HG02840 (cell line): ENCODE data around the gene CLOCK.
"Not testable (repeated sequence)": the region's sequence is repeated elsewhere in the genome, so short reads cannot be mapped to it uniquely, and the experiment has no call there.

Source experiments
- ATAC-seq: cut with Tn5 transposase; IDR thresholded peaks from one replicate; pipeline ENCODE4 v1.9.1; 2021; ENCODE audit warnings: mild to moderate bottlenecking, moderate library complexity, moderate number of reproducible peaks; ENCODE audit not compliant: unreplicated experiment, low FRiP score

CLOCK gene

GRCh38 chr4:55546756-55547465 is at the start of gene CLOCK:
Gene CLOCK, minus strand, starts transcription at chr4:55546909. Its CDS starts 64,124 bp downstream, at chr4:55482785.
- peak; percentile 74 for ATAC-seq

- ATAC-seq, result no peak
Measured at GRCh38 chr4:55592014-55592413, 45.3 kb upstream of the CLOCK start, which contains the start of gene PDCL2. Gene PDCL2, minus strand, starts transcription at chr4:55592245. Its CDS starts 136 bp downstream, at chr4:55592109.

- ATAC-seq, result no peak
Measured at GRCh38 chr4:55588160-55588559, 41.5 kb upstream of the CLOCK start.

GRCh38 chr4:55582773-55583172 is 36.1 kb upstream of the CLOCK start:
- ATAC-seq, result not testable (repeated sequence)

- ATAC-seq, result no peak
Measured at GRCh38 chr4:55578341-55579010, 31.8 kb upstream of the CLOCK start.

- no peak for ATAC-seq
Measured at GRCh38 chr4:55575513-55575912, 28.8 kb upstream of the CLOCK start.

- ATAC-seq, result no peak
Measured at GRCh38 chr4:55574252-55574651, 27.5 kb upstream of the CLOCK start.

GRCh38 chr4:55571806-55572205 is 25.1 kb upstream of the CLOCK start:
- ATAC-seq, result no peak

- ATAC-seq, result no peak
Measured at GRCh38 chr4:55568905-55569504, 22.3 kb upstream of the CLOCK start.

- peak; percentile 100 for ATAC-seq
Measured at GRCh38 chr4:55561889-55562288, 15.2 kb upstream of the CLOCK start.

- ATAC-seq, result no peak
Measured at GRCh38 chr4:55560096-55560495, 13.4 kb upstream of the CLOCK start.

GRCh38 chr4:55554453-55555030 is 7.8 kb upstream of the CLOCK start:
- ATAC-seq, result no peak

- no peak for ATAC-seq
Measured at GRCh38 chr4:55553441-55554201, 6.9 kb upstream of the CLOCK start.

- ATAC-seq, result not testable (repeated sequence)
Measured at GRCh38 chr4:55551964-55552363, 5.3 kb upstream of the CLOCK start.

- ATAC-seq, result no peak
Measured at GRCh38 chr4:55549888-55550287, 3.2 kb upstream of the CLOCK start.

- ATAC-seq, result no peak
Measured at GRCh38 chr4:55547918-55548317, 1.2 kb upstream of the CLOCK start.

- no peak for ATAC-seq
Measured at GRCh38 chr4:55547466-55547770, 709 bp upstream of the CLOCK start.

GRCh38 chr4:55546506-55546755 is 278 bp downstream of the CLOCK start:
- ATAC-seq, result peak; percentile 45

- peak; percentile 41 for ATAC-seq
Measured at GRCh38 chr4:55545641-55546505, 836 bp downstream of the CLOCK start.

GRCh38 chr4:55545151-55545550 is 1.6 kb downstream of the CLOCK start:
- ATAC-seq, result no peak
